T-cell (primary cell): ENCODE measurements around the gene DRD4. TPM values are rescaled to one million over a fixed set of nuclear protein-coding genes. Genes with fewer than 3 reads are reported as not detected.
A peak's percentile ranks its signal among the peaks of the same experiment; 100 is the strongest.

Source experiments
- ATAC-seq, 4 experiments: fragments of 200-7000 bp in 3 of 4; fragments of 150-1000 bp in 1 of 4; cut with Tn5 transposase; replicated peaks in 1 of 4; 1 replicate in 3 of 4; 2 replicates in 1 of 4; pipeline ENCODE4 v1.10.0; 2021; ENCODE audit warnings: moderate library complexity in 3 of 4, mild to moderate bottlenecking in 2 of 4, moderate number of reproducible peaks in 1 of 4
- CTCF ChIA-PET, 2 donors: fragments of 300-600 bp; sonication (Branson Sonifier 250); formaldehyde crosslinking; loops; one replicate each; lab custom pipeline; 2022; ENCODE audit warnings: antibody characterized with exemption in 2 of 2; lab: Charles Lee
- POLR2A ChIA-PET, 2 donors: fragments of 300-600 bp; sonication (Branson Sonifier 250); formaldehyde crosslinking; loops; one replicate each; lab custom pipeline; 2022; ENCODE audit warnings: antibody characterized with exemption in 2 of 2; lab: Charles Lee
- DNase-seq, 35 experiments: peaks; one replicate each; pipeline versions ENCODE4 v3.0.0 to v3.0.0-alpha.2; 2013 to 2023
- H3K27ac ChIP-seq: one replicate; pipeline ENCODE4 v1.5.1; 2013; ENCODE audit warnings: low read length
- H3K27me3 ChIP-seq, 2 experiments: replicated peaks in 1 of 2; 1 replicate in 1 of 2; 2 replicates in 1 of 2; pipeline versions ENCODE4 v1.6.1 to v1.7.0; 2013; ENCODE audit warnings: low read length in 1 of 2, mixed read lengths in 1 of 2; ENCODE audit not compliant: control insufficient read depth in 2 of 2, insufficient read depth in 2 of 2; ENCODE audit errors: extremely low read depth in 1 of 2
- H3K36me3 ChIP-seq, 2 donors: 1 replicate in 1 of 2; 2 replicates in 1 of 2; pipeline versions ENCODE4 v1.6.1 to v1.7.0; 2013; ENCODE audit warnings: low read length in 1 of 2; ENCODE audit not compliant: control insufficient read depth in 2 of 2, insufficient read depth in 1 of 2; ENCODE audit errors: extremely low read depth in 1 of 2
- H3K4me1 ChIP-seq, 2 experiments: 1 replicate in 1 of 2; 2 replicates in 1 of 2; pipeline versions ENCODE4 v1.6.1 to v1.7.0; 2013; ENCODE audit warnings: low read length in 2 of 2, mixed read lengths in 1 of 2; ENCODE audit not compliant: insufficient read depth in 2 of 2, control insufficient read depth in 1 of 2; ENCODE audit errors: extremely low read depth in 1 of 2
- H3K4me3 ChIP-seq, 2 donors: 1 replicate in 1 of 2; 2 replicates in 1 of 2; pipeline versions ENCODE4 v1.5.1 to v1.7.0; 2013; ENCODE audit warnings: mild to moderate bottlenecking in 2 of 2, low read length in 1 of 2, moderate library complexity in 1 of 2; ENCODE audit not compliant: control insufficient read depth in 1 of 2; ENCODE audit errors: extremely low read depth in 1 of 2
- H3K9me3 ChIP-seq: 2 replicates; pipeline ENCODE4 v1.7.0; 2013
- H3K27ac Mint-ChIP-seq, 2 donors: one replicate each; pipeline ENCODE4 v1.8.0; 2020 to 2021; ENCODE audit warnings: mild to moderate bottlenecking in 2 of 2, mixed read lengths in 2 of 2
- H3K27me3 Mint-ChIP-seq, 2 donors: one replicate each; pipeline ENCODE4 v1.8.0; 2021 to 2022; ENCODE audit warnings: mixed read lengths in 2 of 2
- H3K36me3 Mint-ChIP-seq: one replicate; pipeline ENCODE4 v1.8.0; 2021; ENCODE audit warnings: mixed read lengths
- H3K4me1 Mint-ChIP-seq, 3 donors: one replicate each; pipeline ENCODE4 v1.8.0; 2020 to 2022; ENCODE audit warnings: mixed read lengths in 3 of 3, mild to moderate bottlenecking in 1 of 3
- H3K4me3 Mint-ChIP-seq, 3 donors: one replicate each; pipeline ENCODE4 v1.8.0; 2020 to 2022; ENCODE audit warnings: mild to moderate bottlenecking in 3 of 3, mixed read lengths in 3 of 3, moderate library complexity in 3 of 3
- H3K9me3 Mint-ChIP-seq, 3 donors: one replicate each; pipeline ENCODE4 v1.8.0; 2020 to 2022; ENCODE audit warnings: mixed read lengths in 3 of 3
- WGBS: methylation state at CpG from one replicate; pipeline ENCODE4 v1.1.5; 2013; ENCODE audit warnings: missing lambda C conversion rate; ENCODE audit not compliant: insufficient coverage; 5-methylcytosine and 5-hydroxymethylcytosine counted together
- total RNA-seq, 35 experiments: library from RNA in 6 of 35; stranded (reverse) in 6 of 35; fragments of 120-200 nt in 1 of 35; gene quantifications; one replicate each; pipeline versions ENCODE4 v1.2.1 to v1.2.4 and lab custom pipeline; 2013 to 2026

DRD4 gene
- total RNA-seq, 5 donors from 2014 or later (not counting 1 experiment from before 2014, with no cell fraction given): 0.49 to 1.3 (median 0.98) TPM

DNA sequence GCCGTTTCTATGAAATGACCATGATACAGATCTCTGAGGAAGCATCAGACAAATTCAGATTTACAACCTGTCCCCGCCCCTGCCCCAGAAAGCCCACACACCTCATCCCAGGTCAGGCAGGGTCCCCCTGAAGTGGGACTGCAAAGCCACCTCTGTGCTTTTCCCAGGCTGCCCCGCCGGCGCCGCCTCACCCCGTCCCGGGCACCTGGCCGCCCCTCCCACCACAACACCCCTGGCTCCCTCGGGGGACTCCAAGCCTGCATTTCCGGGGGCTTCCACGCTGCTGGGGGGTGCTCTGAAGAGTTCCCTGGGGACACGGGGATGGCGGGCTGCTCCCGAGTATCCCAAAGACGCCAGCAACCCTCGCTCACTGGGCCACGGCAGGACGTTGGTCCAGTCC, 23.2 kb downstream of the DRD4 start:
- POLR2A ChIA-PET: interaction anchor here (0.5 to 0.6 kb wide), 2 partner anchors 9 to 63 kb away, joined by 4 to 5 read pairs; no protein-coding TSS in a partner anchor
- Mint-ChIP-seq H3K4me3 (no peak overlapping the region), H3K36me3 (peaks cover 13% of the 10 kb centered on the region), H3K27ac (no peak overlapping the region), H3K9me3 (no peaks in the 10 kb centered on the region), H3K27me3 (no peaks in the 10 kb centered on the region), H3K4me1 (peaks cover 0 to 7% (median 0%) of the 10 kb centered on the region in 3 donors)
- Histone ChIP-seq H3K9me3 (no peaks in the 10 kb centered on the region), H3K27me3 (no peaks in the 10 kb centered on the region), H3K4me1 (no peaks in the 10 kb centered on the region), H3K27ac (no peak overlapping the region), H3K36me3 (peaks cover 16 to 39% of the 10 kb centered on the region in 2 donors), H3K4me3 (no peak overlapping the region)
- CTCF ChIA-PET: interaction anchor here in 1 of 2 donors (0.6 kb wide), 1 partner anchor 71 kb away, joined by 5 read pairs; no protein-coding TSS in a partner anchor
- ATAC-seq (no peak), DNase-seq (no peak)
- 95% methylated on average over 11 of the region's 19 CpGs for WGBS

DNA sequence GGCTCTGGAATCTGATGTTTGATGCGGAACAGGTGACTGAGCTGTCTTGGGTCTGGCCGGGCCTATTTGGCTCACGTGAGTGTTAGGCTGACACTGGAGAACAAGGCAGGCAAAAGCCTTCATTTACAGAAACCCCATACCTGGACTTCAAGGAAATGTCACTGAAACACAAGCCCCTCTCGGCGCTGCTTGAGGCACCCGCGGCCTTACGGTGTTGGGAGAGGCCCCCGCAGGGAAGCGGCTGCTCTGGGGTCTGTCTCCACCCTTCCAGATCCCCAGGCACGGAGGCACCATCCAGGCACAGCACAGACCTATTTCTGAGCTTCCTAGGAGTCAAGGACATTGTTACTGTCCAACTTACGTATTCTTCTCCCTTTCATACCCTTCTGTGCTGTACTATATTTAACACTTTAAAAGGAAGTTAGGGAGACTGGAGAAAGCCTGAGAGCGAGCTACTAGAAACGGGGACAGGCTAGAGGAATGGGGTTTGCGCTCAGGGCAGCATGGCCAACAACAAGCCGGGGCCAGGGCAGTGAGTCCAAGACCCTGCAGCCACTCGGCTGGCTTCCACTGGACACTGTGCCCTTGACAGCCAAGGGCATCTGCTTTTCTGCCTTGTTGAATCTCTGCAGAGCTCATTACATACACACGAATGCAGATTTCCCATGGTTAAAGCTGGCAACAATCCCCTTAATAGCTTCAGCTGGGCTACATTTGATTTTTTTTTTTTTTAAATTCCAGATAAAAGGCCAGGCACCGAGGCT, 23.8 kb downstream of the DRD4 start:
- peaks cover 0 to 7% (median 0%) of the 10 kb centered on the region in 3 donors for H3K4me1 Mint-ChIP-seq
- WGBS: 96% methylated on average over 16 of the region's 19 CpGs
- H3K4me3 Mint-ChIP-seq: no peak overlapping the region
- Histone ChIP-seq H3K9me3 (no peaks in the 10 kb centered on the region), H3K36me3 (peaks cover 19 to 39% of the 10 kb centered on the region in 2 donors), H3K4me1 (no peaks in the 10 kb centered on the region), H3K27ac (no peak overlapping the region), H3K4me3 (no peak overlapping the region), H3K27me3 (no peaks in the 10 kb centered on the region)
- H3K27ac Mint-ChIP-seq: no peak overlapping the region
- POLR2A ChIA-PET: interaction anchor here (0.5 to 0.8 kb wide), 3 partner anchors 9 to 62 kb away, joined by 3 to 5 read pairs (median 4); partner anchors contain the start of genes DEAF1 (in 1 of the 2) and TMEM80 (in 1 of the 2)
- no peaks in the 10 kb centered on the region for H3K27me3 Mint-ChIP-seq
- no peak for DNase-seq
- ATAC-seq: no peak
- CTCF ChIA-PET: interaction anchor here in 1 of 2 donors (0.6 kb wide), 1 partner anchor 72 kb away, joined by 5 read pairs; no protein-coding TSS in a partner anchor
- H3K9me3 Mint-ChIP-seq: no peaks in the 10 kb centered on the region
- H3K36me3 Mint-ChIP-seq: peaks cover 15% of the 10 kb centered on the region

DNA sequence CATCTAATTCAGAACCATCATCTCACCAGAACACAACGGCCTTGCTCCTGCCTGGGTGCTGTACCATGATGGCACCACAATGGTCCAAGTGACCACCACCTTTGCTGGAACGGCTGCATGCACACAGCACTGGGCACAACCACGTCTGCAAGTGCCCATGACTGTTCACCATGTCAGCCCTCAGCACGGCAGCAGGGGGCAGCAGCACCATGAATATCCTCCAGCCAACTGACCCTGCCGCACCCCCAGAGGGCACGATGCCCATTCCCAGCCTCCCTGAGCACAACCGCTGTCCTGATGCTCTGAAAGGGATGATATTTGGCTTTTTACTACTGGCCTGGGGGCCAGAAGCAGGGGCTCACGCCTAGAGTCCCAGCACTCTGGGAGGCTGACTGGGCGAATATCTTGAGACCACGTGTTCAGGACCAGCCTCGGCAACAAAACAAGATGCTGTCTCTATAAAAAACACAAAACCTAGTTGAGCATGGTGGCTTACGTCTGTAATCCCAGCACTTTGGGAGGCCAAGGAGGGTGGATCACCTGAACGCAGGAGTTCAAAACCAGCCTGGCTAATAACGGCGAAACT, 25.7 kb downstream of the DRD4 start:
- H3K9me3 Mint-ChIP-seq: no peaks in the 10 kb centered on the region
- H3K27ac Mint-ChIP-seq: no peak overlapping the region
- ATAC-seq (peak in 3 of 4 experiments; percentile 45 to 61 (median 56)), DNase-seq (peak in 16 of 35 experiments; percentile 9 to 54 (median 34))
- Histone ChIP-seq H3K4me1 (no peaks in the 10 kb centered on the region), H3K9me3 (no peaks in the 10 kb centered on the region), H3K27me3 (no peaks in the 10 kb centered on the region), H3K4me3 (no peak overlapping the region), H3K27ac (no peak overlapping the region), H3K36me3 (peaks cover 30 to 35% of the 10 kb centered on the region in 2 donors)
- CTCF ChIA-PET: no interaction called here
- POLR2A ChIA-PET: no interaction called here
- H3K4me3 Mint-ChIP-seq: no peak overlapping the region
- H3K36me3 Mint-ChIP-seq: peaks cover 22% of the 10 kb centered on the region
- 75% methylated on average over 11 of the region's 15 CpGs for WGBS
- H3K4me1 Mint-ChIP-seq: peaks cover 0 to 7% (median 0%) of the 10 kb centered on the region in 3 donors
- H3K27me3 Mint-ChIP-seq: no peaks in the 10 kb centered on the region

DNA sequence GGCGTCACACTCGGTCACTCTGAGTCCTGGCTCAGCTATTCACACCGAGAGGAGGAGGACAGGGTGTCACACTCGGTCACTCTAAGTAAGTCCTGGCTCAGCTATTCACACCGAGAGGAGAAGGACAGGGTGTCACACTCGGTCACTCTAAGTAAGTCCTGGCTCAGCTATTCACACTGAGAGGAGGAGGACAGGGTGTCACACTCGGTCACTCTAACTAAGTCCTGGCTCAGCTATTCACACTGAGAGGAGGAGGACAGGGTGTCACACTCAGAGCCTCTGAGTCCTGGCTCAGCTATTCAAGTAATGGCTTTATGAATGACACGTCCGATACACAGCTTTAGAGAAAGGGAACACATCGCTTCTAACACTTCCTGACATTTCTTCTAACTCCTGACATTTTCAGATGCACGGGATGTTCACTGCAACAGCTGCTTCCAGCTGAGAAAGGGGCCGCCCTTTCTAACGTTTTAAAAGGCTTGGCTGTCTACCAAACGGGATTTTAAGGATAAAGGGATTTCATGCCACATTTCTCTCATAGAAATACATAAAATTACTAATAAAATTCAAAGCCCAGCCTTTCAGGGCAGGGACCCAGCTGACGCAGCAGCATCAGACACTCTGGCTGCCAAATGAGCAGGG, 28.1 kb downstream of the DRD4 start:
- H3K27ac Mint-ChIP-seq: no peak overlapping the region

DNA sequence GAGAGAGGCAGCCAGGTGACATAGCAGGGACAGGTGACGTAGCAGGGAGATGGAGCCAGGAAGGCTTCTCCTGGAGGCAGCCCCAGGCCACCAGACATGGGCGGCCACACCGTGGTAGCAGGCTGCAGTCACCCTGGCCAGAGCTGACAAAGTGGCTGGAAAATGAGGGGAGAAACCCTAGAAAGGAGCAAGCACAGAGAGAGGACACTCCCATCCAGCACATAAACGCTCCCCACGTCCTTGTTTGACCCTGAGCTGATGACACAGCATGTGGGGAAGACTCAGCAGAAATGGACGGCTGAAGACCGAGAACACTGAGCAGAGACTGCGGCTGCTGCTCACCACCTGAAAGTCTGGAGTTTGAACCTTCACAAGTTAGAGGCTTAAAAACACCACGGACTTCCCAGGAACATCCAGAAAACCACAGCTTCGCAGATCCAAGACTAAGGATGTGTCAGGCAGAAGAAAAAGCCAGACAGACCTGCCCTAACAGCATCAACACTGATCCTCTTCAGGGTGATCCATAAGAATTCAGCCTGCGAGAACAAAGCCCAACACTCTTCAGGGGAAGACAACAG, 28.7 kb downstream of the DRD4 start:
- H3K4me1 Mint-ChIP-seq: peaks cover 0 to 7% (median 0%) of the 10 kb centered on the region in 3 donors
- no peaks in the 10 kb centered on the region for H3K4me1 ChIP-seq
- CTCF ChIA-PET: no interaction called here
- no peaks in the 10 kb centered on the region for H3K9me3 Mint-ChIP-seq
- no peaks in the 10 kb centered on the region for H3K27me3 Mint-ChIP-seq
- no peak for DNase-seq
- H3K27me3 ChIP-seq: no peaks in the 10 kb centered on the region
- WGBS: 86% methylated on average over 10 of the region's 11 CpGs
- peaks cover 18% of the 10 kb centered on the region for H3K36me3 Mint-ChIP-seq
- ATAC-seq: no peak
- peaks cover 17 to 23% of the 10 kb centered on the region in 2 donors for H3K36me3 ChIP-seq
- H3K27ac ChIP-seq: no peak overlapping the region
- H3K27ac Mint-ChIP-seq: no peak overlapping the region
- H3K4me3 ChIP-seq: no peak overlapping the region
- H3K4me3 Mint-ChIP-seq: no peak overlapping the region
- POLR2A ChIA-PET: interaction anchor here in 1 of 2 donors (0.5 kb wide), 1 partner anchor 59 kb away, joined by 3 read pairs; no protein-coding TSS in a partner anchor
- no peaks in the 10 kb centered on the region for H3K9me3 ChIP-seq

More for the DNA sequence above, 28.1 kb downstream of the DRD4 start:
- DNase-seq (no peak), ATAC-seq (no peak)
- Mint-ChIP-seq H3K36me3 (peaks cover 18% of the 10 kb centered on the region), H3K27me3 (no peaks in the 10 kb centered on the region), H3K4me1 (peaks cover 0 to 7% (median 0%) of the 10 kb centered on the region in 3 donors), H3K4me3 (no peak overlapping the region), H3K9me3 (no peaks in the 10 kb centered on the region)
- Histone ChIP-seq H3K4me1 (no peaks in the 10 kb centered on the region), H3K27me3 (no peaks in the 10 kb centered on the region), H3K4me3 (no peak overlapping the region), H3K36me3 (peaks cover 23% of the 10 kb centered on the region in 2 donors), H3K9me3 (no peaks in the 10 kb centered on the region), H3K27ac (no peak overlapping the region)
- CTCF ChIA-PET: interaction anchor here in 1 of 2 donors (0.6 kb wide), 1 partner anchor 16 kb away, joined by 3 read pairs; no protein-coding TSS in a partner anchor
- POLR2A ChIA-PET: no interaction called here
- WGBS: 96% methylated on average over 5 of the region's 15 CpGs

DNA sequence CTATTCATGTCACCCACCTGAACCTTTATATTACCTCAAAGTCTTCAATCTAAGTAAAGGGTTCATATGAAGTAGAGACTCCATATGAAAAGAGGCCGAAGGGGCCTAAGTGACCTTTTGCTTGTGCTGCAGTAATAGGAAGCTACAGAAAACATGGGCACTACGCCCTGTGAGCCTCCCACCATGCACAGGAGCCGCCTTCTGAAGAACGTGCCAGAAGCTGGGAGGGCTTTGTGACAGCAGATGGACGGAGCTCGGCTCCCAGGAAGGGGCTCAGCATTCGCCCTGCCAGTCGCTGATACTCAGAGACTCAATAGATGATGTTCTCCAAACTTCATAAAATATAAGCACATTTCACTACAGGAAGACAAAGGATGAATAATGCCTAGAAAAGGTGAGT, 36.8 kb downstream of the DRD4 start:
- DNase-seq (no peak), ATAC-seq (no peak)
- no peaks in the 10 kb centered on the region for H3K4me1 Mint-ChIP-seq
- Histone ChIP-seq H3K4me1 (no peaks in the 10 kb centered on the region), H3K9me3 (no peaks in the 10 kb centered on the region), H3K27me3 (no peaks in the 10 kb centered on the region), H3K4me3 (no peak overlapping the region), H3K27ac (no peak overlapping the region), H3K36me3 (peaks cover 24 to 32% of the 10 kb centered on the region in 2 donors)
- no peak overlapping the region for H3K27ac Mint-ChIP-seq
- POLR2A ChIA-PET: interaction anchor here in 1 of 2 donors (0.5 kb wide), 1 partner anchor 175 kb away, joined by 3 read pairs; no protein-coding TSS in a partner anchor
- CTCF ChIA-PET: no interaction called here
- no peak overlapping the region for H3K4me3 Mint-ChIP-seq
- H3K36me3 Mint-ChIP-seq: peaks cover 24% of the 10 kb centered on the region
- no peaks in the 10 kb centered on the region for H3K27me3 Mint-ChIP-seq
- no peaks in the 10 kb centered on the region for H3K9me3 Mint-ChIP-seq
- WGBS: no CpG with 5 or more reads among the region's 8 CpGs
